ENCODE results near the gene CCNL2. TPM values are rescaled to one million over a fixed set of nuclear protein-coding genes. Genes with fewer than 3 reads are reported as not detected.
A peak's percentile ranks its signal among the peaks of the same experiment; 100 is the strongest.

The CCNL2 gene
- total and polyA plus RNA-seq, 2 of the 13 experiments (the other 11 are each of a cell fraction or from before 2014, with no cell fraction given), result 105 to 340 TPM

GRCh38 chr1:1401457-1402010, 2.4 kb upstream of the CCNL2 start:
- peak overlapping the region in 2 of 3 experiments; percentile 25 to 95; a peak in 3 of 6 replicates for H3K4me3 ChIP-seq (replicated peaks in 1 of 3; ENCODE audit: insufficient read depth in 1 of 3, low read depth in 2 of 3, low read length in 3 of 3)
- in situ Hi-C loops (cut with HindIII; ENCODE audit: extremely low pct_ligation_motif_present, low pct_unique_long_range_greater_than_20kb), result loop anchor here (5.0 kb wide), 1 partner anchor 36 kb away; the partner anchor contains the start of gene VWA1
- POLR2A ChIA-PET, result interaction anchor here (0.9 to 12.4 kb wide), 10 partner anchors 13 to 104 kb away, joined by 3 to 355 read pairs (median 10); partner anchors contain the start of genes ANKRD65, MXRA8 and VWA1
- TF ChIP-seq ZNF235 (CRISPR knock-in tag; IDR thresholded peaks at IDR 0.05; ENCODE audit: borderline replicate concordance) (0 out of 2 replicates have a peak, but pooled peaks have one; percentile 26), MYPOP (CRISPR knock-in tag; IDR thresholded peaks at IDR 0.05) (no peak), SMYD3 (CRISPR knock-in tag; IDR thresholded peaks at IDR 0.05) (0 out of 2 replicates have a peak, but pooled peaks have one; percentile 64), PLSCR1 (CRISPR knock-in tag; IDR thresholded peaks at IDR 0.05; ENCODE audit: borderline replicate concordance) (no peak), ZSCAN29 (CRISPR knock-in tag; conservative IDR thresholded peaks at IDR 0.05) (0 out of 2 replicates have a peak, but pooled peaks have one; percentile 5), RBM22 (optimal IDR thresholded peaks at IDR 0.05; ENCODE audit: low read length) (peak; percentile 10), RBFOX2 (IDR thresholded peaks at IDR 0.05; ENCODE audit: low read depth, low read length) (0 out of 2 replicates have a peak, but pooled peaks have one; percentile 27), ARNT2 (CRISPR knock-in tag; IDR thresholded peaks at IDR 0.05; ENCODE audit: low read depth) (0 out of 2 replicates have a peak, but pooled peaks have one; percentile 30), SAFB2 (CRISPR knock-in tag; IDR thresholded peaks at IDR 0.05; ENCODE audit: borderline replicate concordance, low read depth) (0 out of 2 replicates have a peak, but pooled peaks have one; percentile 12)
- TF ChIP-seq, protein P1, sequence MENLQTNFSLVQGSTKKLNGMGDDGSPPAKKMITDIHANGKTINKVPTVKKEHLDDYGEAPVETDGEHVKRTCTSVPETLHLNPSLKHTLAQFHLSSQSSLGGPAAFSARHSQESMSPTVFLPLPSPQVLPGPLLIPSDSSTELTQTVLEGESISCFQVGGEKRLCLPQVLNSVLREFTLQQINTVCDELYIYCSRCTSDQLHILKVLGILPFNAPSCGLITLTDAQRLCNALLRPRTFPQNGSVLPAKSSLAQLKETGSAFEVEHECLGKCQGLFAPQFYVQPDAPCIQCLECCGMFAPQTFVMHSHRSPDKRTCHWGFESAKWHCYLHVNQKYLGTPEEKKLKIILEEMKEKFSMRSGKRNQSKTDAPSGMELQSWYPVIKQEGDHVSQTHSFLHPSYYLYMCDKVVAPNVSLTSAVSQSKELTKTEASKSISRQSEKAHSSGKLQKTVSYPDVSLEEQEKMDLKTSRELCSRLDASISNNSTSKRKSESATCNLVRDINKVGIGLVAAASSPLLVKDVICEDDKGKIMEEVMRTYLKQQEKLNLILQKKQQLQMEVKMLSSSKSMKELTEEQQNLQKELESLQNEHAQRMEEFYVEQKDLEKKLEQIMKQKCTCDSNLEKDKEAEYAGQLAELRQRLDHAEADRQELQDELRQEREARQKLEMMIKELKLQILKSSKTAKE (CRISPR knock-in tag; IDR thresholded peaks at IDR 0.05; ENCODE audit: borderline replicate concordance), result no peak
- H4K20me1 ChIP-seq (ENCODE audit: insufficient read depth, low read length), result peaks cover 17% of the 10 kb centered on the region
- H3K27me3 ChIP-seq (ENCODE audit: control insufficient read depth in 1 of 2, insufficient read depth in 2 of 2, low read length in 2 of 2), result no peaks in the 10 kb centered on the region
- peak overlapping the region; percentile 52 for H3K9ac ChIP-seq (ENCODE audit: insufficient read depth, low read depth, low read length)
- H3K79me2 ChIP-seq (ENCODE audit: insufficient read depth, low read length), result peaks cover 59% of the 10 kb centered on the region
- ATAC-seq (no peak), FAIRE-seq (no peak), DNase-seq (ENCODE audit: low spot score) (no peak)
- 88% methylated on average over 6 of the region's 7 CpGs for WGBS (ENCODE audit: low lambda C conversion rate)
- no peak overlapping the region for H2AFZ ChIP-seq (ENCODE audit: low read length)
- H3K27ac ChIP-seq (ENCODE audit: extremely low read length, insufficient read depth, low read length), result peak overlapping the region; percentile 85
- H3K36me3 ChIP-seq (replicated peaks in 1 of 2; ENCODE audit: control insufficient read depth in 1 of 2, insufficient read depth in 2 of 2, low read length in 2 of 2), result peaks cover 11 to 41% of the 10 kb centered on the region in 2 experiments; a peak in 3 of 5 replicates
- no TSS peak for BruUV-seq (replicated peaks)
- H3K9me3 ChIP-seq (ENCODE audit: low read length), result no peaks in the 10 kb centered on the region
- intact Hi-C loops (cut with micrococcal nuclease; ENCODE audit: unreplicated experiment), result no loop called here
- peak overlapping the region; percentile 94 for H3K4me2 ChIP-seq (ENCODE audit: low read depth, low read length)
- CTCF ChIA-PET (ENCODE audit: low intra/inter-chr PET ratio, low total read pairs), result no interaction called here
- H3K4me1 ChIP-seq (ENCODE audit: insufficient read depth, low read length), result peaks cover 69% of the 10 kb centered on the region
